Cardiac atrium fibroblast (primary cell): ENCODE data around the gene RHOA. TPM values are rescaled to one million over a fixed set of nuclear protein-coding genes. Genes with fewer than 3 reads are reported as not detected.

Experiments used
- total RNA-seq: library from RNA; depleted of rRNA; stranded (reverse); fragments of >200 nt; gene quantifications from 2 replicates; pipeline ENCODE4 v1.2.3, GENCODE V29; 2015

RHOA gene
- 563 and 758 TPM in 2 replicates for total RNA-seq

GRCh38 chr3:49411968-49412631 is at the start of gene RHOA, which contains the start of gene TCTA:
Gene RHOA, minus strand, starts transcription at chr3:49411976. Its CDS starts 36,387 bp downstream, at chr3:49375589.
Gene TCTA, plus strand, starts transcription at chr3:49412423. Its CDS starts 4 bp downstream, at chr3:49412427.

DNA sequence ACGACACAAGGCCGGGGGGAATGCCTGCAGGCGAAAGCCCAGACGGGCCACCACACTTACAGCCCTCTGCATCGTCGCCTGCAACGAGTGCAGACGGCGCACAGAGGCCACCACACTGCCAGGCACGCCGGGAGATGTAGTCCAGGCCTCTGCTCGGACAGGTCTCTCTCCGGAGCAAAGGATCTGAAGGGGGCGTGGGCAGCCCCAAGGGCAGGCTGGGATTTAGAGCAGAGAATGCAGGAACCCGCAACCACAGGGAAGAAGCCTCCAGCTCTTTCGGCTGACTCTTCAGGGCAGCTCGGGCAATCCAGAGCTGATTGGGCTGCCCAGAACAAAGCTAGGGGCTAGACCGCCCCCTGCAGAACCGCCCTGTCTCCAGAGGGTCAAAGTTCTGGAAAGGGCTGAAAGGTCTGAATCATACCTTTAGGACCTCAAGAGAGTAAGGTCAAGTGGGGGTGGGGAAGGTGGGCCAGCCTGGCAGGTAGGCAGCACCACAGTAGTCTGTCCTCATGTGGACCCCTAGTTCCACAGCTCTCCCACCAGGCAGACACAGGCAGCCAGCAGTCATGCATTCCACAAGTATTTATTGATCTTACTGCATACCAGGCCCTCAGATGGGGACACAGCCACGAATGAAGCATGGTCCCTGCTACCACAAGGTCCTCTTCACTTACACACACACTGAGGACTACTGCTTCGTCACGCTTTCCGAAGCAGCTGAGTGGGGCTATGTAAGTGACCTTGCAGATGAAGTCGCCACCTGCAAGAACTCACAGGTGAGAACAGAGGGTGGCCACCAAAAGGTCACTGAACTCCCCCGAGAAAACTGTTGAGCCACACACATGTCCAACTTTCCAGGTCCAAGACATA is 10.8 kb upstream of the RHOA start, which contains the start of gene AMT:
TSS of gene AMT (minus strand) at position 95 of the 870 bp plus-strand sequence. CDS start at position 72, 23 bp downstream.

DNA sequence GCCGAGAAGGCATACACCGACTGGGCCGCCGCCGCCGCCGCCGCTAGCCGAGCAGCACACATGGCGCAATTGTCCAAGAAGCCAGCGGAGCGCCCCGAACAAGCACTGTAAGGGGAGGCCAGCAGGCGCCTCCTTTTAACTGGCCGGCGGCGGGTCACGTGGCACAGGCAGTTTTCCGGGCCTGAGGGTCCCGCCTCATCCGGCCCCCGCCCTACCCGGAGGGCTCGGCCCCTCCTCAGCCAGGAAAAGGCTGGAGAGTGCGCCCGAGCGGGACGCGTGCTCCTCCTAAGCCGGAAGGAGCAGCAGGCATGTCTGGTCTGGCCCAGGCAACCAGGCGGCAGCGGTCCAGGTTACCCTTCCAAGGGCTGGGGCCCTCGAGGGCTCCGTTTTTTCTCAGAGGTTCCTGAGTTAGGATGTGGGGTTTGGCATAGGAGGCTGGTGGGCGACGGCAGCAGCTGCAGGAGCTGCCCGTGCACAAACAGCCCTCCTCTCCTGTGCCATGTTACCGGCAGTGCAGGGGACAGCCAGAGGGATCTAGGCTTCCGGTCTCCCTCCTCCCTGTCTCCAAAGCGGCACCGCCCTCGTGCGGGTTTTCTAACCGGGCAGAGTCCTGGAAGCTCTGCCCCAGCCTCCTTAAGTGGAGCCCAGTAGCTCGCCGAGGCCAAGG is 53.4 kb downstream of the RHOA start, which contains the start of gene GPX1:
TSS of gene GPX1 (minus strand) at position 137 of the 667 bp plus-strand sequence. CDS start at position 62, 75 bp downstream.

DNA sequence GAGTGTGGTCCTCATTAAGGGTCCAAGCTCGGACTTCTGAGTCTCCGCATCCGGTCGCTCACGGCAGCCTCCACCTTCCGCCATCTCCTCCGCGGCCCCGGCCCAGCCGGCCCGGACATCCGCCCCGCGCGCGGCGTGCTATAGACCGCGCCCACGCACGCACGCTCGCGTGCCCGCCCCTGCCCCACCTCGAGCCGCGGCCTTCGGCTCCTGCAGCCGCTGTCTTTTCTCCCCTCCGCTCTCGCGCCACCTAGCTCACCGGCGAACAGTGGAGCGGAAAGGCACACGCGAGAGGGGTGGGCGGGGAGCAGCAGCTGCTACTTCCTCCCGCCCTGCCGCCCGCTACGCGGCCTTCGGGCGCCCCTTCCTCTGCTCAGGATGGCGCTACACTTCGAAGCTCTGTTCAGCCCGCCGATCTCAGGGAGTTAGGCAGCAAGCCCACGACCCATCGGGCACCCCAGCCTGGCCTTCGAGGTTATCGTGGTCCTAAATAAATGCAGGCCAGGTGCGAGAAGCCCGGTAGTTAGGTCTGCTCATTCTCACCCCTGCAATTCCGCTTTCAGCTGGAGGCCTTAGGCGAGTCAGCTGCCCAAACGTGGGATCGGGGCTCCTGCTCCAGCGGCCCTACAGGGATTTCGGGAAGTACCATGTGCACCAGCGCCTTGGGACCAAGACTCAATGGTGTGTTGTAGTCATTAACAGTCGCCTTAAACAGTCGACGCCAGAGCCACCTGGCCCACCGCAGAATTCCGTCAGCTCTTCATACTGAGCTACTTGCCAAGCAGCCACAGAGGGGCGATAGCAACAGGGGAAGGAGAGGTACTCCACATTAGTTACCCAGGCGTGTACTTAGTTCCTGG is 71.6 kb downstream of the RHOA start, which contains the start of gene USP4:
TSS of gene USP4 (minus strand) at position 113 of the 860 bp plus-strand sequence. CDS start at position 84, 29 bp downstream.

Other genes starting within 250 kb of the RHOA start
- 35.6 and 36.6 TPM in 2 replicates for gene CCDC71, start 245.6 kb downstream of the RHOA start, total RNA-seq
- 17.3 and 30.1 TPM in 2 replicates for gene KLHDC8B, start 240.4 kb downstream of the RHOA start, total RNA-seq
- 0.36 and 0.65 TPM in 2 replicates for gene C3orf62, start 134.7 kb downstream of the RHOA start, total RNA-seq
- gene USP4, start 71.9 kb downstream of the RHOA start, total RNA-seq, result 6.0 and 8.8 TPM in 2 replicates
- 291 and 365 TPM in 2 replicates for gene GPX1, start 53.6 kb downstream of the RHOA start, total RNA-seq
- 31.8 and 50.1 TPM in 2 replicates for gene TCTA, start 447 bp upstream of the RHOA start, total RNA-seq
- gene AMT, start 10.5 kb upstream of the RHOA start, total RNA-seq, result 1.1 and 2.5 TPM in 2 replicates
- 6.7 and 16.8 TPM in 2 replicates for gene NICN1, start 17.3 kb upstream of the RHOA start, total RNA-seq
- gene DAG1, start 58.3 kb upstream of the RHOA start, total RNA-seq, result 49.3 and 80.0 TPM in 2 replicates
- 0.16 and 0.36 TPM in 2 replicates for gene BSN, start 142.5 kb upstream of the RHOA start, total RNA-seq